Activated CD4-positive, alpha-beta memory T cell treated with anti-CD3 and anti-CD28 coated beads, Interleukin-2, amount 10 ng/mL, durations not matched to agents 7 days and 5 days (primary cell): ENCODE data around the gene MRPS6. TPM values are rescaled to one million over a fixed set of nuclear protein-coding genes. Genes with fewer than 3 reads are reported as not detected.

Experiments
- CTCF ChIA-PET: fragments of 350-600 bp; sonication (Branson Sonifier 250); formaldehyde crosslinking; loops from one replicate; lab custom pipeline; 2021; ENCODE audit warnings: antibody characterized with exemption, inconsistent platforms; lab: Charles Lee
- POLR2A ChIA-PET: fragments of 350-600 bp; sonication (Branson Sonifier 250); formaldehyde crosslinking; loops from one replicate; lab custom pipeline; 2021; ENCODE audit warnings: antibody characterized with exemption; lab: Charles Lee
- DNase-seq: peaks from one replicate; pipeline ENCODE4 v3.0.0-alpha.2; 2020
- H3K27ac Mint-ChIP-seq: one replicate; pipeline ENCODE4 v1.8.0; 2021; ENCODE audit warnings: mild to moderate bottlenecking, mixed read lengths
- H3K27me3 Mint-ChIP-seq: one replicate; pipeline ENCODE4 v1.8.0; 2021; ENCODE audit warnings: mixed read lengths
- H3K36me3 Mint-ChIP-seq: one replicate; pipeline ENCODE4 v1.8.0; 2021; ENCODE audit warnings: low read depth, mixed read lengths
- H3K4me1 Mint-ChIP-seq: one replicate; pipeline ENCODE4 v1.8.0; 2021; ENCODE audit warnings: mixed read lengths
- H3K4me3 Mint-ChIP-seq: one replicate; pipeline ENCODE4 v1.8.0; 2021; ENCODE audit warnings: mild to moderate bottlenecking, mixed read lengths
- H3K9me3 Mint-ChIP-seq: one replicate; pipeline ENCODE4 v1.8.0; 2021; ENCODE audit warnings: mixed read lengths
- total RNA-seq, 2 experiments: library from RNA; stranded (reverse); gene quantifications; one replicate each; pipeline ENCODE4 v1.2.3, GENCODE V29; 2021

The MRPS6 gene
- total RNA-seq, 2 experiments from 2014 or later, result 75.2 to 79.2 TPM

DNA sequence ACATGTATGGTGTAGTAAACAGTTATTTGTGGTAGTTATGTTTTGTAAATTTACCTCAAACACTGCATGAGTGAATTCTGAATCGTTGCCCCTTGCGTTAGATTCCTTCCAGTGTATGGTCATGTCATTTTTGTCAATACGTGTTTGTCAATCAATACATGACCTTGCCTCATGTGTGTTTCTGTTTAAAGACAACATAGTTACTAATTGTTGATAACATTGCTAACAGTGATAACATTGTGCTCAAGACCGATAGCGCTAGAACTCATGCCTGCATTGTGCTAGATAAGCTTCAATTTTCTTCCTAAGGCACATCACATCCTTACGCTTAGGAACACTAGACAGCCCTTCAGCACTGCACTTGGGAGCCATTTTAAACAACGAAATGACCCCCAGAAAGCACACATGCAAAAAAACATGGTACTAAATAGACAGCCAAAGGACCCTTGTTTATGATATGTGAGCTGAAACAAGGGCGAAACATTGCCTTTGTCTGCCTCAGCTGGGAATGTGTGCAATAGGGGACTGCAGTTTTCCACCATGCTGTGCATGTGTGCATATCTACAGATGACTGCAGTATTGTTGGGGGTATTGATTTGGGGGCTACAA is 37.3 kb downstream of the MRPS6 start:
- CTCF ChIA-PET, result interaction anchor here (1.0 to 1.6 kb wide), 3 partner anchors 9 to 186 kb away, joined by 3 to 4 read pairs (median 3); no protein-coding TSS in a partner anchor
- H3K27ac Mint-ChIP-seq, result no peak overlapping the region
- H3K4me1 Mint-ChIP-seq, result peaks cover 10% of the 10 kb centered on the region

DNA sequence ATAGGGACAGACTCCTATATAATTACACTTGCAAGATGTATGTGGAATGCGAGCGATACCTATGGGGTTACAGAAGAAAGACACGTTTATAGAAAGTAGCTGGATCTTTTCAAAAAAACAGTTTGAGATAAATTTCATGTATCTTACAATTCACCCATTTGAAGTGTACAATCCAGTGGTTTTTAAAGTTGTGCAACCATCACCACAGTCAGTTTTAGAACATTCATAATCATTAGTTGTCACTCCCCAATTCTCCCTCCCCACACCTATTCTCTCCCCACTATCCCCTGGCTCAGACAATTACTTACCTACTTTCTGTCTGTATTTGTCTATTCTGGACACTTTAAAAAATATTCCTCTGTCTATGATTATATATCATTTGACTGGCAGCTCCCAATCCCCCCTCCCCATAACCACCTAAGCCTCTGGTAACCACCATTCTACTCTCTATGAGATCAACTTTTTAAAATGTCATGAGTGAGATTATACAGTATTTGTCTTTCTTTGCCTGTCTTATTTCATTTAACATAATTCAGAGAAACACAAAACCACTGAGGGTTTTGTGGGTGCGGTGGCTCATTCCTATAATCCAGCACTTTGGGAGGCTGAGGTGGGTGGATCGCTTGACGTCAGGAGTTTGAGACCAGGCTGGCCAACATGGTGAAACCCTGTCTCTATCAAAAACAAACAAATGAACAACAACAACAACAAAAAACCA is 39.1 kb downstream of the MRPS6 start:
- no peak overlapping the region for H3K27ac Mint-ChIP-seq
- H3K9me3 Mint-ChIP-seq, result no peaks in the 10 kb centered on the region
- DNase-seq, result no peak
- ChIA-PET POLR2A (no interaction called here), CTCF (no interaction called here)
- peaks cover 10% of the 10 kb centered on the region for H3K4me1 Mint-ChIP-seq
- H3K27me3 Mint-ChIP-seq, result no peaks in the 10 kb centered on the region
- H3K36me3 Mint-ChIP-seq, result peaks cover 58% of the 10 kb centered on the region
- H3K4me3 Mint-ChIP-seq, result no peak overlapping the region

More for the DNA sequence above, 37.3 kb downstream of the MRPS6 start:
- H3K9me3 Mint-ChIP-seq, result no peaks in the 10 kb centered on the region
- POLR2A ChIA-PET, result no interaction called here
- DNase-seq, result no peak
- H3K27me3 Mint-ChIP-seq, result no peaks in the 10 kb centered on the region
- H3K4me3 Mint-ChIP-seq, result no peak overlapping the region
- peaks cover 62% of the 10 kb centered on the region for H3K36me3 Mint-ChIP-seq

DNA sequence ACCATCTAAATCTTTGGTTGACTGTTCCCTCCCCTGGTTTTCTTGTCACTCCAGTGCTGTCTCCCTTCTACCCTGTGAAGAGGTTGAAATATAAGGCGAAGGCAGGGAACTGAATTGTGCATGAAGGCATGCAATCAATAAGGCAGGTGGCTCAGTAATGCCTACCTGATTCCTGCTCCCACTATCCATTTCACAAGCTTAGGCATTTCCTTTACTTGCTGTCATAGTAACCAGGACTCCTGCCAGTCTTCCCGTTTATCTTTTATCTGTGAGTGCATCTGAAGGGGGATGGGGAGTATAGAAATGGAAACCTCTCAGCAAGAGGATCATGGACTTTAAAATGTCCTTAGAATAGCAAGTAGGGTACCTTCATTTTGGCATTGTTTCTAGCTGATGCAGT is 40.5 kb downstream of the MRPS6 start:
- Mint-ChIP-seq H3K4me1 (peaks cover 10% of the 10 kb centered on the region), H3K4me3 (no peak overlapping the region), H3K27me3 (no peaks in the 10 kb centered on the region), H3K9me3 (no peaks in the 10 kb centered on the region), H3K36me3 (peaks cover 52% of the 10 kb centered on the region), H3K27ac (no peak overlapping the region)
- ChIA-PET POLR2A (no interaction called here), CTCF (interaction anchor here (0.5 to 1.0 kb wide), 2 partner anchors 182 to 189 kb away, joined by 3 read pairs; no protein-coding TSS in a partner anchor)
- DNase-seq, result no peak

- POLR2A ChIA-PET, result no interaction called here
- Mint-ChIP-seq H3K4me3 (no peak overlapping the region), H3K4me1 (peaks cover 10% of the 10 kb centered on the region), H3K27ac (no peak overlapping the region), H3K9me3 (no peaks in the 10 kb centered on the region), H3K27me3 (no peaks in the 10 kb centered on the region), H3K36me3 (peaks cover 49% of the 10 kb centered on the region)
- DNase-seq, result no peak
- CTCF ChIA-PET, result no interaction called here
These were observed 41.8 kb downstream of the MRPS6 start for GRCh38 chr21:34115160-34115559.

DNA sequence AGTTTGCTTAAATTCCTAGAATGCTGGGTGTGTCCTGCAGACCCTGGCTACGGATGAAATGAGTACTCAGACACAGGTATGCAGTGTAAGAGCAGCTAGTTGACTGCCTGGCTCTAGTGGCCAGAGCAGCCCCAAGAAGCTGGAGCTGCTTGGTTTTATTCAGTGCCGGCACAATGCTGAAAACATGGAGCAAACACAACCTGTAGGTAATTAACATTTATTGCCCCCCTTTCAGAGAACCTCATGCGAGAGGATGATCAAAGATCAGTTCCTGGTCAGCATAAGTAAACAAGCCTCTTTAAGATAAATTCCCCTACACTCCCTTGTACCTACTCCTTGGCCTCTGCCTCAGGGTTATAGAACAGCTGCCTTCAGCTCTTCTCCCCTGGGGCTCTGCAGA is 43.2 kb downstream of the MRPS6 start:
- Mint-ChIP-seq H3K27me3 (no peaks in the 10 kb centered on the region), H3K9me3 (no peaks in the 10 kb centered on the region), H3K36me3 (peaks cover 55% of the 10 kb centered on the region), H3K27ac (no peak overlapping the region), H3K4me1 (peaks cover 10% of the 10 kb centered on the region), H3K4me3 (no peak overlapping the region)
- POLR2A ChIA-PET, result no interaction called here
- CTCF ChIA-PET, result interaction anchor here (0.7 kb wide), 1 partner anchor 267 kb away, joined by 4 read pairs; no protein-coding TSS in a partner anchor
- no peak for DNase-seq

DNA sequence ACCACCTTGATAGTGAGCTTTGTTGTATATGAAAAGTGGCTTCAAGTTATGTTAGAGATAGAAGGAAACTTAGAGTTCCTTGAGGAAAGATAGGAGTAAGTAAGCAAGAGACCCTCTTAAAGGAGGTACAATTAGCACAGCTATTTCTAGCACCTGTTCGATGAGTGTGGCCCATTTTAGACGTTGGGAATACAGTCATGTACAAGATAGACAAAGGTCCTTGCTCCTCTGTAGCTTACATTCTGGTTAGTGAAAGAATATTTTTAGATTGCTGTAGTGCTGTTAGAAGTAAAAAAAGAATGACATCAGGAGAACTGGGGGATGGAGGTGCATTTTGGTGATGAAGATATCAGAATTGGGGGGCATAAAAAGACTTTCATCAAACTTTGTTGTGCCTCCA is 47.5 kb downstream of the MRPS6 start:
- H3K4me1 Mint-ChIP-seq, result no peaks in the 10 kb centered on the region
- no peaks in the 10 kb centered on the region for H3K27me3 Mint-ChIP-seq
- peaks cover 62% of the 10 kb centered on the region for H3K36me3 Mint-ChIP-seq
- H3K9me3 Mint-ChIP-seq, result peaks cover 5% of the 10 kb centered on the region
- POLR2A ChIA-PET, result no interaction called here
- H3K4me3 Mint-ChIP-seq, result no peak overlapping the region
- CTCF ChIA-PET, result interaction anchor here (0.8 to 1.4 kb wide), 4 partner anchors 10 to 240 kb away, joined by 3 to 4 read pairs (median 3); no protein-coding TSS in a partner anchor
- DNase-seq, result no peak
- H3K27ac Mint-ChIP-seq, result no peak overlapping the region

- no peak for DNase-seq
- H3K4me1 Mint-ChIP-seq, result peaks cover 4% of the 10 kb centered on the region
- no peak overlapping the region for H3K27ac Mint-ChIP-seq
- no peaks in the 10 kb centered on the region for H3K27me3 Mint-ChIP-seq
- peaks cover 62% of the 10 kb centered on the region for H3K36me3 Mint-ChIP-seq
- H3K9me3 Mint-ChIP-seq, result peaks cover 5% of the 10 kb centered on the region
- ChIA-PET POLR2A (no interaction called here), CTCF (no interaction called here)
- H3K4me3 Mint-ChIP-seq, result no peak overlapping the region
These were observed 48.7 kb downstream of the MRPS6 start for GRCh38 chr21:34122047-34122446.

- H3K4me3 Mint-ChIP-seq, result no peak overlapping the region
- H3K27me3 Mint-ChIP-seq, result no peaks in the 10 kb centered on the region
- peaks cover 67% of the 10 kb centered on the region for H3K36me3 Mint-ChIP-seq
- H3K27ac Mint-ChIP-seq, result no peak overlapping the region
- ChIA-PET POLR2A (no interaction called here), CTCF (interaction anchor here (1.0 kb wide), 1 partner anchor 199 kb away, joined by 3 read pairs; no protein-coding TSS in a partner anchor)
- H3K9me3 Mint-ChIP-seq, result peaks cover 5% of the 10 kb centered on the region
- DNase-seq, result no peak
- peaks cover 10% of the 10 kb centered on the region for H3K4me1 Mint-ChIP-seq
These were observed 50.2 kb downstream of the MRPS6 start for GRCh38 chr21:34123609-34124008.

DNA sequence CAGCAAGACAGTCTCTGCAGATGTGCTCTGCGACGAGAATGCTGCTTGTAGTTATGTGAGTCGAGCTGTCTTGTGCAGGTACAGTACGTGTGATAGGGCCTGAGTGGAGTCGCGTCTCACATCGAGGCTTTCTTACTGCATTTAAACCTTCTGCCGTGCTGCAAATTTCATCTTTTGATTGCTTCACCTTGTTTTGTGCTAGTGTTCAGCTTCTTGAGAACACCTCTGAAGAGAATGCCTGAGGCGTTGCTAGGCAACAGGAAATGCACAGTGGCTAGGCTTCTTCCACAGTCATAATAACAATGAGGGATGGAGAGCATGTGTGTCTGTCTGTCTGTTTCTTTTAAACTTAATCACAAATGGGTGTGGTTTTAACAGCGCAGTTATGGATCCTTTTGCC is 52.9 kb downstream of the MRPS6 start:
- no peak overlapping the region for H3K27ac Mint-ChIP-seq
- peaks cover 37% of the 10 kb centered on the region for H3K4me1 Mint-ChIP-seq
- H3K36me3 Mint-ChIP-seq, result peaks cover 71% of the 10 kb centered on the region
- ChIA-PET POLR2A (no interaction called here), CTCF (no interaction called here)
- no peak overlapping the region for H3K4me3 Mint-ChIP-seq
- DNase-seq, result no peak
- no peaks in the 10 kb centered on the region for H3K27me3 Mint-ChIP-seq
- H3K9me3 Mint-ChIP-seq, result peaks cover 5% of the 10 kb centered on the region

- H3K27me3 Mint-ChIP-seq, result no peaks in the 10 kb centered on the region
- H3K27ac Mint-ChIP-seq, result no peak overlapping the region
- H3K4me3 Mint-ChIP-seq, result no peak overlapping the region
- ChIA-PET POLR2A (no interaction called here), CTCF (no interaction called here)
- H3K4me1 Mint-ChIP-seq, result peaks cover 38% of the 10 kb centered on the region
- DNase-seq, result no peak
- H3K36me3 Mint-ChIP-seq, result peaks cover 72% of the 10 kb centered on the region
- H3K9me3 Mint-ChIP-seq, result peaks cover 5% of the 10 kb centered on the region
These were observed 53.3 kb downstream of the MRPS6 start for GRCh38 chr21:34126691-34127090.

GRCh38 chr21:34128124-34128523 is 54.7 kb downstream of the MRPS6 start:
- peaks cover 80% of the 10 kb centered on the region for H3K36me3 Mint-ChIP-seq
- ChIA-PET POLR2A (interaction anchor here (1.6 to 1.8 kb wide), 2 partner anchors 26 to 204 kb away, joined by 4 to 6 read pairs; no protein-coding TSS in a partner anchor), CTCF (interaction anchor here (2.0 to 3.3 kb wide), 2 partner anchors 27 to 204 kb away, joined by 6 to 20 read pairs; no protein-coding TSS in a partner anchor)
- H3K4me1 Mint-ChIP-seq, result peaks cover 46% of the 10 kb centered on the region
- peaks cover 7% of the 10 kb centered on the region for H3K9me3 Mint-ChIP-seq
- H3K27me3 Mint-ChIP-seq, result no peaks in the 10 kb centered on the region
- no peak overlapping the region for H3K27ac Mint-ChIP-seq
- DNase-seq, result no peak
- no peak overlapping the region for H3K4me3 Mint-ChIP-seq

DNA sequence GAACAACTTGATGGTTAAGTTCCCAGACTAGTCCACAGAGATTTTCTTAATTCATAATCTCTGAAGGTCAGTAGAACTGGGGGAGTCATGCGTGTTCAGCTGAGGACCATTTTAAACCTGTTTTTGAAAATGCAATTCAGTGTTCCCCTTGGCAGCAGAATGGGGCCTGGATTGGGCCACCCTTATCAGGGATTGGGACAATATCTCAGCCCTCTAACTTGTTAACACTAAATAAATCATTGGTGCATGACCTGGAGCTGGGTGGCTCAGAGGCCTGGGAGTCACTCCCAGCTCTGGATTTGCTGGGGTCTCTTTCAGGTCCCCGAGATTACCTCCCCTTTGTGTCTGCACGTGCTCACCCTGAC is 55.3 kb downstream of the MRPS6 start:
- ChIA-PET CTCF (interaction anchor here (1.3 to 3.3 kb wide), 6 partner anchors 26 to 219 kb away, joined by 3 to 20 read pairs (median 7); no protein-coding TSS in a partner anchor), POLR2A (interaction anchor here (1.5 to 1.8 kb wide), 3 partner anchors 26 to 204 kb away, joined by 4 to 6 read pairs (median 6); no protein-coding TSS in a partner anchor)
- Mint-ChIP-seq H3K4me1 (peaks cover 50% of the 10 kb centered on the region), H3K27me3 (no peaks in the 10 kb centered on the region), H3K27ac (no peak overlapping the region), H3K36me3 (peaks cover 80% of the 10 kb centered on the region), H3K4me3 (no peak overlapping the region), H3K9me3 (peaks cover 6% of the 10 kb centered on the region)
- no peak for DNase-seq
